HG03571 (cell line): Measurements from ENCODE around the gene MTMR4.
"Not testable (repeated sequence)": the region's sequence is repeated elsewhere in the genome, so short reads cannot be mapped to it uniquely, and the experiment has no call there.

Experiments used
- ATAC-seq: cut with Tn5 transposase; IDR thresholded peaks from one replicate; pipeline ENCODE4 v1.9.1; 2021; ENCODE audit not compliant: unreplicated experiment

MTMR4 gene

DNA sequence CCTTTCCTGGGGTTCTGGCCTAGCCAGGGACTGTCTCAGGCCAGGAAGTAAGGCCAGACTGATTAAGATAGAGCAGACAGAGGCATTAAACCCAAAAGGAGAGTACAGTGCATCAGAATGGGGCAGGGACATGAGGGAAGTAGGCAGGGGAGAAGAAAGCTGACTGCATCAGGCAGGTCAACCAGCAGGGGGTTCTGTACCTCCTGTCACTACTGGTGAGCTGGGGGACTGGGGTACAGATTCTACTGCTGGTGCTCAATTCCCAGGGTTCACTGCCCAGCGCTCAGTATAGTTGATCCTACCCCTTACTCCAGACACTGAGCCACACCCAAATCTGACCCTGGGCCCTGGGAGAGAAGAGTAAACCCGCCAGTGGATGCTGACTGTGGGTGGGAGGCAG is 12.9 kb upstream of the MTMR4 start:
- no peak for ATAC-seq

GRCh38 chr17:58525239-58525638 is 10.8 kb upstream of the MTMR4 start:
- no peak for ATAC-seq

- ATAC-seq, result no peak
Observed at GRCh38 chr17:58521680-58522079, 7.2 kb upstream of the MTMR4 start.

DNA sequence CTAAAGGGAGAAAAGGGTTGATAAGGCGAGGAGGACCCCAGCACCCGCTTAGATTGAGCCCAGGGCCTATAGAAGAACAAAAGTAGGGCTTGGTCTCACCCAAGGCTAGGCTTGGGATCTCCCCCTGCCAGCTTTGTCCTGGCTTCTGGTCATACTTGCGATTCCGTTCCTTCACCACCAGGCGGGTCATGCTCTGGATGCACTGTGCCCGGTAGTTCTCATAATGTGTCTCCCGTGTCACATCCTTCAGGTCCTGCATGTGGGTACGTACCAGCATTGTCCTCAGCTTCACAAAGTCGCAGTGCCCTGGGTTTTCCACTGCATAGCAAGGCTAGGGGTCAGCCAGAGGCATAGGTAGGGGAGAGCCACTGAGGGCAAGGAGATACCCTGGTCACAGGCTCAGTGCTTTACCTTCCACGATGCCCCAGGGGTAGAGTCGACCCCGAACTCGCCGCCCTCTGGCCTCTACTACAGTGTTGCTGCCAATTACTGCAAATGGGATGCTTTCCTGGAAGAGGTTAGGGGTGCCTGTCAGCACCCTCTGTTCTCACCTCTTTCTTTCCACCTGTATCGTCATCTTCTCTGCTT is 6.5 kb upstream of the MTMR4 start:
- ATAC-seq, result no peak

DNA sequence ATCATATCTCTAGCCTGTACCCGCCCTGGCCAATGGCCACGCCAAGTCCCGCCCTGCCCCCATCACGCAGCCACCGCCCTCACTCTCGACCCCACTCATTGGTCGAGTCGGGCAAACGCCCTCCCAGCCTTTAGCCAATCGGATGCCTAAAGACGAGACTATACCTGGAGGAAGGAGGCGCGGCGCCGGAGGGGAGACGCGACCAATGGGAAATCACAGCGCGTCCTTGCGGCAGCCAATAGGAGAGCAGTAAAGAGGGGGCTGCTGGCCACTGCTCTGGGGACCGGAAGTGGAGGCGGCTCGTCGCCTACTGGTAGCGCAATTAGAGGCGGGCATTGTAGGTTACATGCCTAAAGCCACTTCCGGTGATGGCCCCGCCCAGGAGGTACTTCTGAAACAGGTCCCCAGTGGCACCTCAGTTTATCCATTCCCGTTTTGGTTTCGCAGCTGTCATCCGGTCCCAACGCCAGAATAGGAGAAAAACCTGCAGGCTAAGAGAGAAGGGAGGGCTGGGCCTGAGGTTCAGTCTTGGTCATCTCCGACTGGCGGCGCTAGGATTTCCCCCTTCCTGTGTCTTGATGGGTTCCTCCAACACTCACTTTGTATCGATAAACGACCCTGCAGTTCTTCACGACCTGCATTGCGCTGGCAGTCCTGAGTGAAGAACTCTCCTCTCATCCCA is 3.6 kb upstream of the MTMR4 start:
- ATAC-seq, result peak; percentile 78

GRCh38 chr17:58517378-58517927 is 3.0 kb upstream of the MTMR4 start:
- ATAC-seq, result no peak

DNA sequence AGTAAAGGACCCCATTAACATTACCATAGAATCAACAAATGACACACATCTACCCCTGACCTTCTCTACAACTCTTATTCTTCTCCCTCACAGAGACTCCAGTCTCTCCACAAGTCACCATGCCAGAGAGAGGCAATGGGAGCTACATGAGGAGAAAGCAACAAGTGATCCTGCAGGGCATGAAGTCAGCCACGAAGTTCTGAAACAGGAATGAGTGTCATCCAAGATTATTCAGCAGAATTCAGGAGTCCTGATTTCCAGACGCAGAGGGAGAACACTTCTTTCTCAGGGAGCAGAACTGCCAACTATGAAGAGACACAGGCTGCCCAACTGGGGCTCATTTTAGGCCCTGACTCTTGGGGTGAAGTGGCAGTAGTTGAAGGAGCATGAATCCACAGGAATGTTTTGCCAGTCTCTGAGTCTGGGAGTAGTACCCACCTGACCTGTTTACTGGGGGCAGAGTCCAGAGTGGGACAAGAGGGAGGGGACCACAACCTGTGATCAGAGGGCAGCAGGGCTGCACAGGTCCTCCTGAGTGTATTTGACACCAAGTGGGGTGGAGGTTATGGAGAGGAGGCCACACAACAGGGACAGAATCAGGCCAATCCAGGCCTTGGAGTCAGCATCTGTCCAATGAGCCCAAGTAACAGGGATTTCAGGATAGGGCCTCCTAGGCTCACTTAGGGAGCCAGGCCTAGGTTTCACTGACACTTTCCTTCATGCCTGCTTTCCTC is 2.4 kb upstream of the MTMR4 start:
- ATAC-seq, result no peak

DNA sequence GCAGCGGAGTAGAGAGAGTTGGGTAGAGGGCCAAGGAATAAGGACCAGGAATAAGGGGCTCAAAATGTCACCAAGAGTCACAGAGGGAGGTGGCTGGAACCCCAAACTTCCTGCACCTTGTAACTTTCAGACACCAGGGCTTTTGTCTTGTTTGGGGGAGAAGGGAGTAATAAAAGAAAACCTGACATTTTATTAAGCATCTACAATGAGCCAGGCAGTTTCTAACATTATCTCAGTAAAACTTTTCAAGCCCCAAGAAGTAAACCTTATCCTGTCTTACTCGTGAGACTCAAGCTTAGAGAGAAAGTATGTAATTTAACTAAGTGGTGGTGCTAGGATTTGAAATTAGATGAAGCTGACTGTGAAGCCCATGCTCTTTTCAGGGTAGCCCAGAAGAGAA is 848 bp upstream of the MTMR4 start:
- ATAC-seq, result no peak

DNA sequence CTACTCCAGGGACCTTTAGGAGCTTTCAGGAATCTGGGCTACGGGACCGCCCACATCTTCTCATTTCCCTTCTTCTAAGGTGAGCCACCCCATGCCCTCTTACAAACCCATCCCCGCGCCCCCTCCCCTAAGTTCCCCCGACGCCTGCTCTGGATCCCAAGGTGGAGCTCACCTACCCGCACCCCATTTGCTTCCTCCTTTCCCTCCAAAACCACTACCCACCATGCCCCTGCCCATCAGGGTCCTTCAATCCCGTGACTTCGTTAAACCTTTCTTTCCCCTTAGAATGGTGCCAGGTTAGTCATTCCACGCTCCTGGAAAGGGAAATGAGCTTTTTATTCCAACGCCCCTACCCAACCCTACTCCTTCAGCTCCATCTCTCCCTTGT is 326 bp upstream of the MTMR4 start:
- ATAC-seq, result no peak

DNA sequence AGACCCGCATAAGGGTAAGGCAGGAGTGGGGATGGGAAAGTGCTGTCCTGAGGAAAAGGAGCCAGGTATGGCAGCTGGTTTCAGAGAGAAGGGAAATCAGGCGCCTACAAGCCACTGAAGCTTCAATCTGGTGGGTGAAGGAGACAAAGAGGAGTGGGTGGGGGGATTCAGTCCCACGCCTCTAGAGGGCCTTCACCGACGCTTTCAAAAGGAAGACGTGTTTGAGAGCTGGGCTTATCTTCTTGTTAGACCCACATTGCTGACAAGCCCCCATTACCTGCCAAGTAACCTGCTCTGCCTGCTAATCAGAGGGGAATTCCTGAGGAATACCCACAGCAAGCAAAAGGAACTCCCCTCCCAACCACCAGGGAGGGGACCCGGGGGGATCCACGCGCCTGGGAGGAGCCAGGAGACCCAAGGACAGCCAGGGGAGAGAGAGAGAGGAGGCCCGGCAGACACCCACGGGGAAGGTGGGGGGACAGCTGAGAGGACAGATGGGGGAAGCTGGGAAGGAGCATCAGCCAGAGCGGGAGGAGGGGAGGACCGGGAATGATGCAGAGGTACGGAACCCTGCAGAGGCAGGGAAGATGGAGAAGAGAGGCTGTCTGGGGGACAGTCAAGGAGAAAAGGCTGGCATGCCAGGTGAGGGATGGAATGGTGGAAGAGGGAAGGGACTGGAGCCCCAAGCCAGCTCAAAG is 1.0 kb downstream of the MTMR4 start:
- ATAC-seq, result no peak

GRCh38 chr17:58510075-58510474 is 4.4 kb downstream of the MTMR4 start:
- no peak for ATAC-seq

DNA sequence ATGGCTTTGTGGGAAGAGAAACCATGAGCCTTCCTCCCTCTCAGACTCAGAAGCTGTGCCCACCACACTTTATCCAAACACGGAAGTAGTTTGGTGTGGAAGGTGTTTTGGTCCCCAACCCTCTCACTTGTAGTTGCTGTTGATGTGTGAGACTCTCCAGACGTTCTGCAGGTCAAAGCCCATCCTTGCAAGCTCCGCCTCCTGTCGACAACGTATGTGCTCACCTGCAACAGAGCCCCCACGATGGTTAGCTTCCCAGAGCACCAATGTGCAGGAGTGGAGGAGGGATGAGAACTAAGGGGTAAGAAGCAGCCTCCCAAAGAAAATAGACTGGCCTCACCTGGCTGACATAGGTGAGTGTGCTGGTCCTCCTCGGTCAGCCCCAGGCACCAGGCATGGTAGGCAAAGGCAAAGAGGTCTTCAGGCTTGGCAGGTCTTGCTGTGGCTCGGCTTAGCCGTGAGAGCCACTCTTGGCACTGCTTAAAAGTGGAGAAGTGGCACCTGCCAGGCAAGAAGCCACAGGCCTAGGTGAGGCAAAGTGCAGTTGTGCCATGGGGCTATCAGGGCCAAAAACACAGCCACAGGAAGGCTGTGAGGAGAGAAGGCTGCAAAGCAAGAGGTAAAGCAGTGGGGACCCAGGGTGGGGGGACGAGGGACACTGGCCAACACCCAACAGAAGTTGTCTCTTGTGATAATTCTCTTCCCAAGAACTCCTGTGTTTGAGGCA is 5.9 kb downstream of the MTMR4 start:
- ATAC-seq, result no peak

DNA sequence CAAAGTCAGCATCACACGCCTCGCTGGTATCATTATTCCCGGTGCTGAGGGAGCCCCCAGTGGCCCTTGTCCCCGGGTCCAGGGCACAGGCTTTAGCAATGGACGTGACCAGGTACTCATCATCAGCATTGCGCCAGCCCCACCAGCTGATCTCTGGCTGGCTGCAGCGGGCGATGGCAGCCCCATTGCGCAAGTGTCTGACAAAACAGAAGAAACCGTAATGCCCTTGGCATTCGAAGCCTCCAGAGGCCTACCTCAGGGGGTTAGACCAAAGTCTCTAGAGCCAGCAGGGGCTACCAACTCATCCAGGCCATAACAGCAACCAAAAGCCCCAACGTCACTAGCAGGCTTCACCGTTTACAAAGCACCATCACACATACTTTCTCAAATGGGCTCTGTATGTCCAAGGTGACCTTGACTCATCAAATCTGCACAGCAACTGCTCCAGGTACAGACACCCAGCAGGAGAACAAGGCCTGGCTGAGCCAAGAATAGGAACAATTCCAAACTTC is 7.3 kb downstream of the MTMR4 start:
- no peak for ATAC-seq

- no peak for ATAC-seq
Observed at GRCh38 chr17:58506354-58507080, 7.9 kb downstream of the MTMR4 start.

DNA sequence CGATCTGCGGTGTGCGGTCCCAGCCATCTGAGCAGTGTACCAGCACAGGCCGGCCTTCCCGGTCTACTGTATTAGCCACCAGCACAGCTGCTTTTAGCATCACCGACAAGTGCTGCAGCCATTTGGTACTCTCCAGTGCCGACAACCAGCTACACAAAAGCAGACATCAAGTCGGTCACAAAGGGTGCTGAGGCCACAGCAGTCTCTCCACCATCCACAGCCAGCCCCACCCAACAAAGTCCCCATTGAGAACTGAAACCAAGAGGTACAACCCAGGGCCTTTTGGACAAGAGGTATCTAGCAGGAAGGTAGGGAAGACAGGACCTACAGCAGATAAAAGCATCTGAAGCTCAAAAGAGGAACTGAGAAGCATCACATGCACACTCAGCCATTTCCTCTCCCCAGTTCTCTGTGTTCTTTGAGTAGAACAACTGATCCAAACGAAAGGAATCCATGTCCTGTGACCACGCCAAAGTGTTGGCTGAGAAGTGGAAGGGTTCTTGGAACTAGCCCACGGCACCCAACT is 9.5 kb downstream of the MTMR4 start:
- ATAC-seq, result peak; percentile 85

GRCh38 chr17:58503866-58504265 is 10.6 kb downstream of the MTMR4 start:
- ATAC-seq, result no peak

DNA sequence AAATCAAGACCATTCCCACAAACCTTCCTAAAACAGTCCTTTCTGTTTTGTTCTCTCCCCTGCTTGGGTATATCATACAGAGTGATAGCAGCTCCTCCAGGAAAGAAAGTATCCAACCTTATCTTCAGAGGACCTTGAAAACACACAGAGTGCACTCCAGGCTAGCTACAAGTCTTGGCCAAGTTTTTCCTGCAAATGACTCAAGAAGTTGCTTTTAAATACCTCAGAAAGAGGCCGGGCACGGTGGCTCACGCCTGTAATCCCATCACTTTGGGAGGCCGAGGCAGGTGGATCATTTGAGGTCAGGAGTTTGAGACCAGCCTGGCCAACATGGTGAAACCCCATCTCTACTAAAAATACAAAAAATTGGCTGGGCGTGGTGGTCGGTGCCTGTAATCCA is 11.3 kb downstream of the MTMR4 start:
- ATAC-seq, result not testable (repeated sequence)

- ATAC-seq, result no peak
Observed at GRCh38 chr17:58501451-58501850, 13.0 kb downstream of the MTMR4 start.

DNA sequence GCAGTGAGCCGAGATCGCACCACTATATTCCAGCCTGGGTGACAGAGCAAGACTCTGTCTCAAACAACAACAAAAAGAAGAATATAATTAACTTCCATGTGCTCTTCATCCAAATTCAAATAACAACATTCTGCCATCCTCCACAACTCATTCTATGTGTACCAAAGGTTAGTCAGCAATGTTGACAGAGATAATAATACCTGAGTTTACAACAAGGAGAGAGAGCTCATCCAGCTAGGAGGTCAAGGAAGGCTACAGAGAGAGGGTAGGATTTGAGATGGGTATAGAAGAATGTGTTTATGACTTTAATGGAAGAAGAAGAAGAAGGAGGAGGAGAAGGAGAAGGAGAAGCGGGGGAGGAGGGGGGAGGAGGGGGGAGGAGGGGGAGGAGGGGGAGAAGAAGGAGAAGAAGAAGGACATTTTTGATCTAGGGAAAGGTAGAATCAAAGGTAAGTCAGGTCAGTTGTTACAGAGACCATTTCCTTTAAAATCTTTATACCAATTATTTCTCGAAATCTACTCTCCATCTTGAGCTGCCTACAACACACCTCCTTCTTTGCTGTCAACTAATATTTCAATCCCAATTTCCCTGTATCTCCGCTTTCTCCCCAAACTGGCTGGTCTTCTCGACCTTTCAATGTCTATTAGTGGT is 16.1 kb downstream of the MTMR4 start:
- no peak for ATAC-seq
